Panc1 (cell line): Measurements from ENCODE around the gene CABP2. TPM values are rescaled to one million over a fixed set of nuclear protein-coding genes. Genes with fewer than 3 reads are reported as not detected.

Experiments used
- ATAC-seq: fragments of 200-7000 bp; cut with Tn5 transposase; 2 replicates; pipeline ENCODE4 v1.9.1; 2020; ENCODE audit warnings: mild to moderate bottlenecking, moderate library complexity
- BruUV-seq: library from RNA; stranded (reverse); fragments of 400-500 nt; replicated peaks from 2 replicates; lab custom pipeline; 2021; lab: Mats Ljungman, UMichigan
- CTCF ChIA-PET: fragments of 300-600 bp; sonication (Branson Sonifier 250); formaldehyde crosslinking; loops from one replicate; lab custom pipeline; 2022; ENCODE audit warnings: antibody characterized with exemption; lab: Charles Lee
- POLR2A ChIA-PET: fragments of 300-600 bp; sonication (Branson Sonifier 250); formaldehyde crosslinking; loops from one replicate; lab custom pipeline; 2022; ENCODE audit warnings: antibody characterized with exemption; lab: Charles Lee
- DNase-seq: peaks from one replicate; pipeline ENCODE4 v3.0.0-alpha.2; 2010; ENCODE audit warnings: low read depth, low spot score
- H3K27ac ChIP-seq: 2 replicates; pipeline ENCODE4 v1.5.1; 2011; ENCODE audit warnings: mild to moderate bottlenecking, low read length, inconsistent platforms
- H3K27me3 ChIP-seq: fragments of 200-500 bp; sonication (Bioruptor generic); 2 replicates; pipeline ENCODE4 v1.6.0; 2014; ENCODE audit warnings: low read length, inconsistent platforms; ENCODE audit not compliant: control insufficient read depth, insufficient read depth
- H3K36me3 ChIP-seq: fragments of 200-500 bp; sonication (Bioruptor generic); 2 replicates; pipeline ENCODE4 v1.5.1; 2014; ENCODE audit warnings: inconsistent platforms, mild to moderate bottlenecking, low read length, moderate library complexity; ENCODE audit not compliant: control insufficient read depth, insufficient read depth
- H3K4me1 ChIP-seq: 2 replicates; pipeline ENCODE4 v1.5.1; 2011; ENCODE audit warnings: inconsistent platforms, mild to moderate bottlenecking, low read length, moderate library complexity; ENCODE audit not compliant: control insufficient read depth, insufficient read depth
- H3K4me3 ChIP-seq, 2 experiments: 2 replicates each; pipeline ENCODE4 v1.5.1; 2011 to 2012; ENCODE audit warnings: low read depth in 2 of 2, low read length in 2 of 2, mild to moderate bottlenecking in 2 of 2, inconsistent platforms in 1 of 2, moderate library complexity in 1 of 2
- H3K9me3 ChIP-seq: fragments of 200-500 bp; sonication (Bioruptor generic); 2 replicates; pipeline ENCODE4 v1.5.1; 2014; ENCODE audit warnings: low read depth, mild to moderate bottlenecking, inconsistent platforms, low read length, moderate library complexity; ENCODE audit not compliant: control insufficient read depth, insufficient read depth
- CTCF ChIP-seq: fragments of 450-650 bp; IDR thresholded peaks from 2 replicates; pipeline ENCODE4 v1.5.1; 2017; ENCODE audit warnings: mild to moderate bottlenecking
- POLR2AphosphoS5 ChIP-seq: IDR thresholded peaks from 2 replicates; pipeline ENCODE4 v1.6.1; 2012; ENCODE audit warnings: mild to moderate bottlenecking, low read depth, low read length, moderate library complexity
- REST ChIP-seq, 2 experiments: IDR thresholded peaks; 2 replicates each; pipeline ENCODE4 v1.6.1; 2011 to 2012; ENCODE audit warnings: low read depth in 2 of 2, control low read depth in 1 of 2, low read length in 1 of 2, mild to moderate bottlenecking in 1 of 2, moderate library complexity in 1 of 2; ENCODE audit not compliant: insufficient read depth in 1 of 2
- SIN3A ChIP-seq: IDR thresholded peaks from 2 replicates; pipeline ENCODE4 v1.6.1; 2012; ENCODE audit warnings: low read depth, mild to moderate bottlenecking, low read length, moderate library complexity, borderline replicate concordance; ENCODE audit not compliant: insufficient read depth
- TCF7L2 ChIP-seq: IDR thresholded peaks from 2 replicates; pipeline ENCODE4 v1.6.1; 2011; ENCODE audit warnings: mild to moderate bottlenecking, low read depth, low read length, inconsistent platforms
- in situ Hi-C: cut with HindIII; loops from 2 replicates; pipeline ENCODE4 v1.10.0; 2016; ENCODE audit warnings: low sequenced_read_pairs, low pct_unique_long_range_greater_than_20kb
- intact Hi-C: fragments of 100-400 bp; cut with micrococcal nuclease; formaldehyde crosslinking; loops from one replicate; pipeline ENCODE4 v1.10.0; 2022; ENCODE audit not compliant: unreplicated experiment
- total RNA-seq: library from RNA; stranded (reverse); gene quantifications from one replicate; pipeline ENCODE4 v1.2.1, GENCODE V29; 2021; ENCODE audit not compliant: unreplicated experiment

Gene CABP2
- total RNA-seq, 1 experiment from 2014 or later = not detected

- no TSS peak for BruUV-seq
- in situ Hi-C loops = no loop called here
- Histone ChIP-seq H3K9me3 (no peaks in the 10 kb centered on the region), H3K27ac (no peak overlapping the region), H3K4me1 (no peaks in the 10 kb centered on the region; the same call in 1 of the 2 replicates), H3K36me3 (no peaks in the 10 kb centered on the region), H3K27me3 (no peaks in the 10 kb centered on the region), H3K4me3 (no peak overlapping the region)
- intact Hi-C loops = no loop called here
- ChIA-PET CTCF (no interaction called here), POLR2A (no interaction called here)
- no peak for DNase-seq
- no peak for ATAC-seq
- TF ChIP-seq CTCF (no peak), SIN3A (no peak), POLR2AphosphoS5 (no peak), TCF7L2 (no peak), REST (IDR thresholded peaks at IDR 0.05; ENCODE audit: insufficient read depth in 1 of 2, low read depth in 2 of 2, low read length in 1 of 2) (no peak)
These were observed 31.8 kb downstream of the CABP2 start for GRCh38 chr11:67491276-67492068.

- H3K4me3 ChIP-seq = no peak overlapping the region
- no TSS peak for BruUV-seq
- ChIA-PET POLR2A (no interaction called here), CTCF (no interaction called here)
- no peak for TF ChIP-seq SIN3A
- no peak for TF ChIP-seq CTCF
- TF ChIP-seq TCF7L2 = no peak
- TF ChIP-seq REST (IDR thresholded peaks at IDR 0.05; ENCODE audit: insufficient read depth in 1 of 2, low read depth in 2 of 2, low read length in 1 of 2) = no peak
- TF ChIP-seq POLR2AphosphoS5 = no peak
- in situ Hi-C loops (no loop called here), intact Hi-C loops (no loop called here)
- no peaks in the 10 kb centered on the region; the same call in 1 of the 2 replicates for H3K4me1 ChIP-seq
- H3K9me3 ChIP-seq = no peaks in the 10 kb centered on the region
- H3K36me3 ChIP-seq = no peaks in the 10 kb centered on the region
- DNase-seq = no peak
- H3K27me3 ChIP-seq = no peaks in the 10 kb centered on the region
- ATAC-seq = no peak
- H3K27ac ChIP-seq = no peak overlapping the region
These were observed 32.5 kb downstream of the CABP2 start for GRCh38 chr11:67490727-67491065.
